ENCODE measurements around the gene GFRAL. TPM values are rescaled to one million over a fixed set of nuclear protein-coding genes. Genes with fewer than 3 reads are reported as not detected.

Gene GFRAL
- total RNA-seq, 1 experiment from 2014 or later, result not detected

DNA sequence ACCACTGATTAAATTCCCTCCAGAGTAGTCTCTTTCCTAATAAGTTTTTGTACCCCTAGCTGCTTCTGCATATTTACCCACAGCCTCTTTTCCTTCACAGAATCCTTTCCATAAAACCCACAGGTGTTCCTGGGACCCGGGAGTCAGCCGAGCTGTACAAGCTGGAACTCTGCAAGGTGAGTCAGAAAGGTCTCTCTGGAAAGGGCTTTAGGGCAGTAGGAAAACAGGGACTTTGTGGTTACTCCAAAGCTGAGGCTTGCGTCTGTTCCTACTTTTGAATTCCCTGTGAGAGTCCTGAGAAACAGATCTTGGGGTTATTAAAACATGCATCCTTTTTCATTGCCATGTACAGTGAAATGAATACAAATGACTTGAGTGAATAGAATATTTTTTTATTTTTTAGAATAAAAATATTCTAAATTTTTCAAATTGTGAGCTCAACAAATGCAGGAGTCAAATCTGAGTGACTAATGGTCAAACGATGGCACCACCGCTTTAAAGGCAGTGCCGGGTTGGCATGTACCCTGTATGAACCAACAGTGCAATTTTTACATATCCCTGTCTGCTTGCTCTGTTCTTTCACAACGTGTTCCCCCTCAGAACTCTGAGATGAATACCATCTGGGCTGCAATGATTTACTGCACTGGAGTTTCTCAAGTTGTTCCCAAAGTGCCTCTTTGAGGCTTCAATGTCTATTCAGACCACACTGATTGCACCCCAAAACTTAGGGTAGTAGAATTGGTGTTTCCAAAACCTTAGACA, 78.4 kb downstream of the GFRAL start:
- no TSS peak for BruUV-seq (replicated peaks)
- Histone ChIP-seq H3F3A (ENCODE audit: insufficient read depth, low read depth) (no peaks in the 10 kb centered on the region), H2AFZ (no peak overlapping the region), H3K4me1 (replicated peaks; ENCODE audit: insufficient read depth) (no peaks in the 10 kb centered on the region), H3K9me2 (ENCODE audit: insufficient read depth) (no peaks in the 10 kb centered on the region), H3K9me3 (ENCODE audit: insufficient read depth, low read depth) (no peaks in the 10 kb centered on the region), H3K4me3 (no peak overlapping the region), H3K4me2 (no peak overlapping the region), H3K27ac (no peak overlapping the region), H3K36me3 (ENCODE audit: low read depth) (no peaks in the 10 kb centered on the region), H3K27me3 (ENCODE audit: insufficient read depth, low read depth) (no peaks in the 10 kb centered on the region), H3K79me2 (ENCODE audit: low read depth) (no peaks in the 10 kb centered on the region), H4K20me1 (ENCODE audit: insufficient read depth) (no peaks in the 10 kb centered on the region)
- CTCF ChIA-PET, result no interaction called here
- POLR2A ChIA-PET (ENCODE audit: unreplicated experiment), result no interaction called here
- DNase-seq, result no peak
- intact Hi-C loops (cut with micrococcal nuclease; ENCODE audit: unreplicated experiment), result no loop called here
- TF ChIP-seq, protein P1, sequence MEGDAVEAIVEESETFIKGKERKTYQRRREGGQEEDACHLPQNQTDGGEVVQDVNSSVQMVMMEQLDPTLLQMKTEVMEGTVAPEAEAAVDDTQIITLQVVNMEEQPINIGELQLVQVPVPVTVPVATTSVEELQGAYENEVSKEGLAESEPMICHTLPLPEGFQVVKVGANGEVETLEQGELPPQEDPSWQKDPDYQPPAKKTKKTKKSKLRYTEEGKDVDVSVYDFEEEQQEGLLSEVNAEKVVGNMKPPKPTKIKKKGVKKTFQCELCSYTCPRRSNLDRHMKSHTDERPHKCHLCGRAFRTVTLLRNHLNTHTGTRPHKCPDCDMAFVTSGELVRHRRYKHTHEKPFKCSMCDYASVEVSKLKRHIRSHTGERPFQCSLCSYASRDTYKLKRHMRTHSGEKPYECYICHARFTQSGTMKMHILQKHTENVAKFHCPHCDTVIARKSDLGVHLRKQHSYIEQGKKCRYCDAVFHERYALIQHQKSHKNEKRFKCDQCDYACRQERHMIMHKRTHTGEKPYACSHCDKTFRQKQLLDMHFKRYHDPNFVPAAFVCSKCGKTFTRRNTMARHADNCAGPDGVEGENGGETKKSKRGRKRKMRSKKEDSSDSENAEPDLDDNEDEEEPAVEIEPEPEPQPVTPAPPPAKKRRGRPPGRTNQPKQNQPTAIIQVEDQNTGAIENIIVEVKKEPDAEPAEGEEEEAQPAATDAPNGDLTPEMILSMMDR (conservative IDR thresholded peaks at IDR 0.05), result no peak
- no peak for TF ChIP-seq EZH2 (IDR thresholded peaks at IDR 0.05; ENCODE audit: low read depth)

DNA sequence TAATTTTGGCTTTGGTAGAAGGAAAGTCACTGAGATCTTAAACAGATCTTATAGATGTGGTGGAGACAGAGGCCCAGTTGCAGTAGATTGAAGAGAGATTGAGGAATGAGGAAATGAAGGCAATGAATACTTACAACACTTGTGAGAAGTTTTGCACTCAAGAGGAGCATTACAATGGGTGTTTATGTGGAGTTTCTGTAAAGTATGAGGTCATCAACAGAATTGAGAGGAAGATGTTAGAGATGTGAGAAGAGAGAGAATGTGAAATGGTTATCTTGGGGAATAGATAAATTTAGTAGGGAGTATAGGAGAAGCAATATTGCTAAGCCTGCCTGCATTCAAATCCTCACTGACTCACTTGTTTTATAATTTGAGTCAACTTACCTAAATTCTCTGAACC, 83.4 kb downstream of the GFRAL start:
- TF ChIP-seq EZH2 (IDR thresholded peaks at IDR 0.05; ENCODE audit: low read depth), result no peak
- TF ChIP-seq, protein P1 (conservative IDR thresholded peaks at IDR 0.05), result no peak
- Histone ChIP-seq H3K36me3 (ENCODE audit: low read depth) (no peaks in the 10 kb centered on the region), H3K9me2 (ENCODE audit: insufficient read depth) (no peaks in the 10 kb centered on the region), H3K27me3 (ENCODE audit: insufficient read depth, low read depth) (no peaks in the 10 kb centered on the region), H2AFZ (no peak overlapping the region), H3K4me1 (replicated peaks; ENCODE audit: insufficient read depth) (no peaks in the 10 kb centered on the region), H3K27ac (no peak overlapping the region), H3K79me2 (ENCODE audit: low read depth) (no peaks in the 10 kb centered on the region), H3K9me3 (ENCODE audit: insufficient read depth, low read depth) (no peaks in the 10 kb centered on the region), H4K20me1 (ENCODE audit: insufficient read depth) (no peaks in the 10 kb centered on the region), H3F3A (ENCODE audit: insufficient read depth, low read depth) (no peaks in the 10 kb centered on the region), H3K4me2 (no peak overlapping the region), H3K4me3 (no peak overlapping the region)
- no TSS peak for BruUV-seq (replicated peaks)
- ChIA-PET CTCF (no interaction called here), POLR2A (ENCODE audit: unreplicated experiment) (no interaction called here)
- no peak for DNase-seq
- intact Hi-C loops (cut with micrococcal nuclease; ENCODE audit: unreplicated experiment), result no loop called here

- Histone ChIP-seq H3K9me2 (ENCODE audit: insufficient read depth) (no peaks in the 10 kb centered on the region), H3K4me1 (replicated peaks; ENCODE audit: insufficient read depth) (no peaks in the 10 kb centered on the region), H4K20me1 (ENCODE audit: insufficient read depth) (no peaks in the 10 kb centered on the region), H3K79me2 (ENCODE audit: low read depth) (no peaks in the 10 kb centered on the region), H3F3A (ENCODE audit: insufficient read depth, low read depth) (no peaks in the 10 kb centered on the region), H3K4me2 (no peak overlapping the region), H3K27ac (no peak overlapping the region), H3K9me3 (ENCODE audit: insufficient read depth, low read depth) (no peaks in the 10 kb centered on the region), H3K27me3 (ENCODE audit: insufficient read depth, low read depth) (no peaks in the 10 kb centered on the region), H3K4me3 (no peak overlapping the region), H3K36me3 (ENCODE audit: low read depth) (no peaks in the 10 kb centered on the region), H2AFZ (no peak overlapping the region)
- intact Hi-C loops (cut with micrococcal nuclease; ENCODE audit: unreplicated experiment), result no loop called here
- DNase-seq, result no peak
- no TSS peak for BruUV-seq (replicated peaks)
- CTCF ChIA-PET, result no interaction called here
- POLR2A ChIA-PET (ENCODE audit: unreplicated experiment), result no interaction called here
- no peak for TF ChIP-seq EZH2 (IDR thresholded peaks at IDR 0.05; ENCODE audit: low read depth)
- TF ChIP-seq, protein P1 (conservative IDR thresholded peaks at IDR 0.05), result no peak
Observed at GRCh38 chr6:55423933-55424332, 96.7 kb downstream of the GFRAL start.

Measured in PC-9 (cell line).